ENCODE measurements around the gene HDGFL2.

HDGFL2 gene

GRCh38 chr19:4507150-4507452 is 35.0 kb downstream of the HDGFL2 start:
- H3K4me3 ChIP-seq (ENCODE audit: control insufficient read depth, low read depth, low read length), result no peak overlapping the region
- no peak for DNase-seq (ENCODE audit: low read depth)
- TF ChIP-seq, protein P1, sequence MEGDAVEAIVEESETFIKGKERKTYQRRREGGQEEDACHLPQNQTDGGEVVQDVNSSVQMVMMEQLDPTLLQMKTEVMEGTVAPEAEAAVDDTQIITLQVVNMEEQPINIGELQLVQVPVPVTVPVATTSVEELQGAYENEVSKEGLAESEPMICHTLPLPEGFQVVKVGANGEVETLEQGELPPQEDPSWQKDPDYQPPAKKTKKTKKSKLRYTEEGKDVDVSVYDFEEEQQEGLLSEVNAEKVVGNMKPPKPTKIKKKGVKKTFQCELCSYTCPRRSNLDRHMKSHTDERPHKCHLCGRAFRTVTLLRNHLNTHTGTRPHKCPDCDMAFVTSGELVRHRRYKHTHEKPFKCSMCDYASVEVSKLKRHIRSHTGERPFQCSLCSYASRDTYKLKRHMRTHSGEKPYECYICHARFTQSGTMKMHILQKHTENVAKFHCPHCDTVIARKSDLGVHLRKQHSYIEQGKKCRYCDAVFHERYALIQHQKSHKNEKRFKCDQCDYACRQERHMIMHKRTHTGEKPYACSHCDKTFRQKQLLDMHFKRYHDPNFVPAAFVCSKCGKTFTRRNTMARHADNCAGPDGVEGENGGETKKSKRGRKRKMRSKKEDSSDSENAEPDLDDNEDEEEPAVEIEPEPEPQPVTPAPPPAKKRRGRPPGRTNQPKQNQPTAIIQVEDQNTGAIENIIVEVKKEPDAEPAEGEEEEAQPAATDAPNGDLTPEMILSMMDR (conservative IDR thresholded peaks at IDR 0.05; ENCODE audit: control insufficient read depth, insufficient read depth, low read depth, low read length), result no peak

GRCh38 chr19:4507804-4508203 is 35.7 kb downstream of the HDGFL2 start:
- no peak for DNase-seq (ENCODE audit: low read depth)
- H3K4me3 ChIP-seq (ENCODE audit: control insufficient read depth, low read depth, low read length), result no peak overlapping the region
- TF ChIP-seq, protein P1 (conservative IDR thresholded peaks at IDR 0.05; ENCODE audit: control insufficient read depth, insufficient read depth, low read depth, low read length), result no peak

GRCh38 chr19:4508698-4509097 is 36.6 kb downstream of the HDGFL2 start:
- H3K4me3 ChIP-seq (ENCODE audit: control insufficient read depth, low read depth, low read length), result no peak overlapping the region

DNA sequence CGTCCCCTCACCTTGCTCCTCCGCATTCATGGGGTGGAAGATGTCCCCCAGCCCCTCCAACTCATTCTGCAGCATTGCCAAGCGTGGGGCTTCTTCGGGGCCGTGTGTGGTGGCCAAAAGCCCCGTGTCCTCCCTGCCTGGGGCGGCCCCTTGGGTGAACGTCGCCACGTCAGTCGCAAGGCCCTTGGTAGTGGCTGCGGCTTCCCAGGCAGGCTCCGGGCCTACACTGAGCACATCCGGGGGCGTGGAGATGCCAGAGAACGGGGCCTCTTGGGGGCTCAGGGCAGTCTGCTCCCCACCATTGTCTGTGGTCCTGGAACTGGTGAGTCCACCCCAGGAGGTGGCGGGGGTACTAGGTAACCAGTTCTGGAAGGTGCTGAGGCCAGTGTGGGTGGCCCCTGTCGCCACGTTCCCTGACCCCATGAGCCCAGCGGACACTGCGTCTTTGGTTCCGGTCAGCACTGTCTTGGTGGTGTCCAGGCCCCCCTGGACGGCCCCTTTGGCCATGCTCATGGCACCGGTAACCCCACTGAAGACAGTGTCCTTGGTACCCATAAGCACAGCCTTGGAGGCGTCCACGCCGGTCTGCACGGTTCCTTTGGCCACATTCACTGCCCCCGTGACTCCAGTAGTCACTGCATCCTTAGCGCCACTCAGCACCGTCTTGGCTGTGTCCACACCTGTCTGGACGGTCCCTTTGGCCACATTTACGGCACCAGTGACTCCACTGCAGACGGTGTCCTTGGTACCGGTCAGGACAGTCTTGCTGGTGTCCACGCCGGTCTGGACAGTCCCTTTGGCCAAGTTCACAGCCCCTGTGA is 38.5 kb downstream of the HDGFL2 start:
- TF ChIP-seq, protein P1 (conservative IDR thresholded peaks at IDR 0.05; ENCODE audit: control insufficient read depth, insufficient read depth, low read depth, low read length), result no peak
- no peak for DNase-seq (ENCODE audit: low read depth)
- no peak overlapping the region for H3K4me3 ChIP-seq (ENCODE audit: control insufficient read depth, low read depth, low read length)

More at GRCh38 chr19:4508698-4509097, 36.6 kb downstream of the HDGFL2 start:
- DNase-seq (ENCODE audit: low read depth), result no peak
- TF ChIP-seq, protein P1 (conservative IDR thresholded peaks at IDR 0.05; ENCODE audit: control insufficient read depth, insufficient read depth, low read depth, low read length), result no peak

DNA sequence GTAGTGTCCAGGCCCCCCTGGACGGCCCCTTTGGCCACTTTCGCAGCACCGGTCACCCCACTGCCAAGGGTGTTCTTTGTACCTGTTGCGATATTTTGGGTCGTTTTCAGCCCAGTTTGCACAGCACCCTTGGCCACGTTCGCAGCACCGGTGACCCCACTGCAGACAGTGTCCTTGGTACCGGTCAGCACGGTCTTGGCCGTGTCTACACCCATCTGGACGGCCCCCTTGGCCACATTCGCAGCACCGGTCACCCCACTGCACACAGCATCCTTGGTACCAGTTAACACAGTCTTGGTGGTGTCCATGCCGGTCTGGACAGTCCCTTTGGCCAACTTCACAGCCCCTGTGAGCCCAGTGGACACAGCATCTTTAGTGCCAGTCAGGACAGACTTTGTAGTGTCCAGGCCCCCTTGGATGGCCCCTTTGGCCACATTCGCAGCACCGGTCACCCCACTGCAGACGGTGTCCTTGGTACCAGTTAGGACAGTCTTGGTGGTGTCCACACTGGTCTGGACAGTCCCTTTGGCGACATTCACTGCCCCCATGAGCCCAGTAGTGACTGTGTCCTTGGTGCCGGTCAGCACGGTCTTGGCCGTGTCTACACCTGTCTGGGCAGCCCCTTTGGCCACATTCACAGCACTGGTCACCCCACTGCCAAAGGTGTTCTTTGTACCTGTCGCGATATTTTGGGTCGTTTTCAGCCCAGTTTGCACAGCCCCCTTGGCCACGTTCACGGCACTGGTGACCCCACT is 39.4 kb downstream of the HDGFL2 start:
- DNase-seq (ENCODE audit: low read depth), result no peak
- H3K4me3 ChIP-seq (ENCODE audit: control insufficient read depth, low read depth, low read length), result no peak overlapping the region
- TF ChIP-seq, protein P1 (conservative IDR thresholded peaks at IDR 0.05; ENCODE audit: control insufficient read depth, insufficient read depth, low read depth, low read length), result no peak

- TF ChIP-seq, protein P1 (conservative IDR thresholded peaks at IDR 0.05; ENCODE audit: control insufficient read depth, insufficient read depth, low read depth, low read length), result no peak
- H3K4me3 ChIP-seq (ENCODE audit: control insufficient read depth, low read depth, low read length), result no peak overlapping the region
- DNase-seq (ENCODE audit: low read depth), result no peak
Measured at GRCh38 chr19:4512070-4512469, 40.0 kb downstream of the HDGFL2 start.

Data from fibroblast of mammary gland (primary cell).